ENCODE measurements around the gene LGALS9B.
"Not testable (repeated sequence)": the region's sequence is repeated elsewhere in the genome, so short reads cannot be mapped to it uniquely, and the experiment has no call there.

Gene LGALS9B

GRCh38 chr17:20401306-20402022 is 65.9 kb downstream of the LGALS9B start:
- not testable (repeated sequence) for DNase-seq

DNA sequence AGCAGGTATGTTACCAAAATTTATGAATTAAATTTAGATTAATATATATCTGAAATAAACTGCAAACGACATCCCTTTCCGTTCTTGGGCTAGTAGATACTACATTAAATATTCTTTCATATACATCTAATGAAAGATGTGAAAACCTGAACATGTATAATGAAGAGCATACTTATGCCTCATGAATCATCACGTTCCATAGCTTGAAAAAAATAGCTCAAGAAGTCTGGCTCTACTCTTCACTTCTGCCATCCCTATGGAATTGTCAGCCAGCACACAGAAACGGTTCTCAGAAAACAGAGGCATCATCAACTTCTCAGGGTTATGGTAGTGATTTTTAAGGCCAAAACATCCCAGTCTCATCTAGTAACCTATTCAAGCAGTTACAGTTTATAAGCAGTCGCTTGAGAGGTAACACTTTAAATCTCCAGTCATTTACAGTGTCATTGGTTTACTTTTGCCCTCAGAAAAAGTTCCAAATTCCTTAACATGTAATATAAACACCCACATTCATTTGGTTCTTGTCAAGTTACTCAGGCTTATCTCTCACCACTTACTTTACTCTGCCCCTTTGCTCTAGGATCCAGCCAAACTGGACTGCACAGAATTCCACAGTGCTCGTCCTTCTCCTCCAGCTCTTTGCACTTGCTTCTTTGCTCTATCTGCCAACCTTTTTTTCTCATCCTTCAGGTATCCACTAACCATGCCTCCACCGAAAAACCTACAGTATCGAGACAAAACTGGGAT is 66.6 kb downstream of the LGALS9B start:
- not testable (repeated sequence) for DNase-seq
